MM.1S (cell line): ENCODE measurements around the gene MPV17.

Experiments used
- DNase-seq: peaks from one replicate; pipeline ENCODE4 v3.0.0-alpha.2; 2015
- H2AFZ ChIP-seq: fragments of 300-600 bp; sonication (generic); 2 replicates; pipeline ENCODE4 v1.6.0; 2016; ENCODE audit warnings: antibody characterized with exemption, low read length
- H3F3A ChIP-seq: fragments of 300-600 bp; sonication (generic); 2 replicates; pipeline ENCODE4 v1.6.1; 2016; ENCODE audit warnings: mild to moderate bottlenecking, antibody characterized with exemption, low read length, moderate library complexity, mixed read lengths; ENCODE audit not compliant: insufficient read depth
- H3K27ac ChIP-seq: fragments of 300-600 bp; sonication (generic); 2 replicates; pipeline ENCODE4 v1.5.1; 2016; ENCODE audit warnings: mild to moderate bottlenecking, low read length
- H3K27me3 ChIP-seq: fragments of 300-600 bp; sonication (generic); replicated peaks from 2 replicates; pipeline ENCODE4 v1.6.0; 2016; ENCODE audit warnings: low read length; ENCODE audit not compliant: insufficient read depth
- H3K36me3 ChIP-seq: fragments of 300-600 bp; sonication (generic); replicated peaks from 2 replicates; pipeline ENCODE4 v1.6.1; 2016; ENCODE audit warnings: mild to moderate bottlenecking, low read length, mixed read lengths; ENCODE audit not compliant: insufficient read depth
- H3K4me1 ChIP-seq: fragments of 300-600 bp; sonication (generic); 2 replicates; pipeline ENCODE4 v1.6.1; 2016; ENCODE audit warnings: low read length, mixed read lengths
- H3K4me2 ChIP-seq: fragments of 300-600 bp; sonication (generic); 2 replicates; pipeline ENCODE4 v1.6.0; 2016; ENCODE audit warnings: low read depth, low read length
- H3K4me3 ChIP-seq: fragments of 300-600 bp; sonication (generic); 2 replicates; pipeline ENCODE4 v1.5.1; 2016; ENCODE audit warnings: low read length, mixed read lengths
- H3K79me2 ChIP-seq: fragments of 300-600 bp; sonication (generic); 2 replicates; pipeline ENCODE4 v1.6.1; 2016; ENCODE audit warnings: mixed run types, low read length, mixed read lengths
- H3K9ac ChIP-seq: fragments of 300-600 bp; sonication (generic); 2 replicates; pipeline ENCODE4 v1.6.1; 2016; ENCODE audit warnings: low read length, mixed read lengths
- H3K9me2 ChIP-seq: fragments of 300-600 bp; sonication (generic); replicated peaks from 2 replicates; pipeline ENCODE4 v1.6.1; 2016; ENCODE audit warnings: mild to moderate bottlenecking, low read length, mixed read lengths; ENCODE audit not compliant: insufficient read depth
- H3K9me3 ChIP-seq: fragments of 300-600 bp; sonication (generic); replicated peaks from 2 replicates; pipeline ENCODE4 v1.6.1; 2016; ENCODE audit warnings: mild to moderate bottlenecking, low read length, mixed read lengths; ENCODE audit not compliant: insufficient read depth
- H4K20me1 ChIP-seq: fragments of 300-600 bp; sonication (generic); 2 replicates; pipeline ENCODE4 v1.6.1; 2016; ENCODE audit warnings: mild to moderate bottlenecking, low read length, moderate library complexity, mixed read lengths; ENCODE audit not compliant: insufficient read depth
- EZH2 ChIP-seq: fragments of 300-600 bp; sonication (generic); optimal IDR thresholded peaks from 2 replicates; pipeline ENCODE3; 2017; ENCODE audit warnings: low read depth, mild to moderate bottlenecking, antibody characterized with exemption, low read length, mixed read lengths
- EZH2phosphoT487 ChIP-seq: fragments of 300-600 bp; sonication (generic); IDR thresholded peaks from 2 replicates; pipeline ENCODE4 v1.6.1; 2018; ENCODE audit warnings: antibody characterized with exemption, low read length
- TF ChIP-seq, protein P1 (sequence below): fragments of 300-600 bp; sonication (generic); IDR thresholded peaks from 2 replicates; pipeline ENCODE4 v1.5.1; 2016; ENCODE audit warnings: antibody characterized with exemption, low read length, mixed read lengths

The MPV17 gene

GRCh38 chr2:27282892-27283291 lies 40.0 kb downstream of the MPV17 start:
- TF ChIP-seq EZH2phosphoT487 (no peak), EZH2 (no peak)
- TF ChIP-seq, protein P1, sequence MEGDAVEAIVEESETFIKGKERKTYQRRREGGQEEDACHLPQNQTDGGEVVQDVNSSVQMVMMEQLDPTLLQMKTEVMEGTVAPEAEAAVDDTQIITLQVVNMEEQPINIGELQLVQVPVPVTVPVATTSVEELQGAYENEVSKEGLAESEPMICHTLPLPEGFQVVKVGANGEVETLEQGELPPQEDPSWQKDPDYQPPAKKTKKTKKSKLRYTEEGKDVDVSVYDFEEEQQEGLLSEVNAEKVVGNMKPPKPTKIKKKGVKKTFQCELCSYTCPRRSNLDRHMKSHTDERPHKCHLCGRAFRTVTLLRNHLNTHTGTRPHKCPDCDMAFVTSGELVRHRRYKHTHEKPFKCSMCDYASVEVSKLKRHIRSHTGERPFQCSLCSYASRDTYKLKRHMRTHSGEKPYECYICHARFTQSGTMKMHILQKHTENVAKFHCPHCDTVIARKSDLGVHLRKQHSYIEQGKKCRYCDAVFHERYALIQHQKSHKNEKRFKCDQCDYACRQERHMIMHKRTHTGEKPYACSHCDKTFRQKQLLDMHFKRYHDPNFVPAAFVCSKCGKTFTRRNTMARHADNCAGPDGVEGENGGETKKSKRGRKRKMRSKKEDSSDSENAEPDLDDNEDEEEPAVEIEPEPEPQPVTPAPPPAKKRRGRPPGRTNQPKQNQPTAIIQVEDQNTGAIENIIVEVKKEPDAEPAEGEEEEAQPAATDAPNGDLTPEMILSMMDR = no peak
- Histone ChIP-seq H3K9me3 (no peaks in the 10 kb centered on the region), H3K9me2 (no peaks in the 10 kb centered on the region), H3K27ac (no peak overlapping the region), H3K27me3 (no peaks in the 10 kb centered on the region), H3K9ac (no peak overlapping the region), H3K4me1 (no peaks in the 10 kb centered on the region), H3K4me3 (no peak overlapping the region), H3K4me2 (no peak overlapping the region), H3F3A (no peaks in the 10 kb centered on the region), H4K20me1 (no peaks in the 10 kb centered on the region), H3K36me3 (no peaks in the 10 kb centered on the region), H3K79me2 (no peaks in the 10 kb centered on the region), H2AFZ (no peak overlapping the region)
- no peak for DNase-seq

DNA sequence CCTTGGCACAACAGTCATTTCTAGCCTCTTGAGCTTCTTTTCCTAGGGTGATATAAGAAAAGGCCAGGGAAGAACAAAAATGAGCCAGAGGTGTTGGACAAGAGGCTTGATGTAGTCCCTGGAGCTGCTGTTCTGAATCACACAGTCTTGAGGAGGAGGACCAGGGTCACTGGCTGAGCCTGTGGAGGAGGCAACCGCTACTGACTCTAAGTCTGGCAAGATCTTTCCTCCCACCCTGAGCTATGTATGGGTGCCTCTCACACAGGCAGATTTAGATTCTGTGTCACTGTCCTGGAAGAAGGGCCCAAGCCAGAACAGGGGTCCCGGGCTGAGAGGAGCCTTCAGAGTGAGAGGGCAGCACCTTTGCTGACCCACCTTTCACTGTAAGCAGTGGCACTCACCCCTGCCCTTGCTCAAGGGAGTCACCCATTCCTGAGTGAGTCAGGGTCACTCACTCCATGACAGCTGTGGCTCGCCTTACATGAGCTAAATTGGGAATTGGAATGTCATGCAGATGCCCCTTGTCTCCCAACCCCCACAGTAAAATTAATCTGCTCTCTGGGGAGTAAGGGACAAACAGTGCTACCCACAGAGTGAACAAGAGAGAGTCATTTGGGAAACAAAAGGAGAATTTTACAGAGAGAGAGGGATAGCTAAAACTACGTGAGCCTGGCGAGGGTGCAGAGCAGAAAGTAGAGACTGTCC lies 40.9 kb downstream of the MPV17 start, which contains the start of gene TRIM54:
TSS of gene TRIM54 (plus strand) at position 575 of the 705 bp plus-strand sequence. CDS start 303 bp downstream, outside the sequence.
- no peak within 1 kb of the TSS for H3K4me2 ChIP-seq
- DNase-seq = no peak
- H3K36me3 ChIP-seq = no peaks in the 10 kb centered on the region
- no peaks in the 10 kb centered on the region for H3K9me2 ChIP-seq
- no peaks in the 10 kb centered on the region for H3K4me1 ChIP-seq
- H3K9me3 ChIP-seq = no peaks in the 10 kb centered on the region
- H4K20me1 ChIP-seq = no peaks in the 10 kb centered on the region
- TF ChIP-seq EZH2 (no peak), EZH2phosphoT487 (no peak)
- TF ChIP-seq, protein P1 = no peak
- no peaks in the 10 kb centered on the region for H3K79me2 ChIP-seq
- H3K27ac ChIP-seq = no peak within 1 kb of the TSS
- no peak within 1 kb of the TSS for H3K4me3 ChIP-seq
- H3K9ac ChIP-seq = no peak within 1 kb of the TSS
- no peaks in the 10 kb centered on the region for H3F3A ChIP-seq
- H2AFZ ChIP-seq = no peak within 1 kb of the TSS
- no peaks in the 10 kb centered on the region for H3K27me3 ChIP-seq

- Histone ChIP-seq H3F3A (no peaks in the 10 kb centered on the region), H3K27ac (no peak overlapping the region), H3K4me2 (no peak overlapping the region), H3K4me1 (no peaks in the 10 kb centered on the region), H3K9me3 (no peaks in the 10 kb centered on the region), H3K27me3 (no peaks in the 10 kb centered on the region), H4K20me1 (no peaks in the 10 kb centered on the region), H2AFZ (no peak overlapping the region), H3K4me3 (no peak overlapping the region), H3K79me2 (no peaks in the 10 kb centered on the region), H3K9me2 (no peaks in the 10 kb centered on the region), H3K36me3 (no peaks in the 10 kb centered on the region), H3K9ac (no peak overlapping the region)
- no peak for DNase-seq
- TF ChIP-seq EZH2 (no peak), EZH2phosphoT487 (no peak)
- TF ChIP-seq, protein P1 = no peak
These were observed 41.5 kb downstream of the MPV17 start for GRCh38 chr2:27281442-27281841.
